Measurements from ENCODE around the gene CNP. TPM values are rescaled to one million over a fixed set of nuclear protein-coding genes. Genes with fewer than 3 reads are reported as not detected.

The CNP gene
- total and polyA plus RNA-seq, 2 of the 8 experiments (the other 6 are each of a cell fraction or from before 2014, with no cell fraction given): 21.9 to 60.6 TPM

GRCh38 chr17:41977991-41978390, 11.4 kb downstream of the CNP start:
- H3K14ac ChIP-seq (ENCODE audit: insufficient read length): no peak overlapping the region
- 93% methylated on average over 4 of the region's 4 CpGs; no CpG with 5 or more reads in 1 of the 2 experiments for WGBS, 2 experiments (ENCODE audit: extremely low coverage in 1 of 2, insufficient coverage in 1 of 2, insufficient read length in 1 of 2, insufficient replicate concordance in 2 of 2, low coverage in 1 of 2, low lambda C conversion rate in 2 of 2, missing lambda C conversion rate in 1 of 2)
- H3K4me2 ChIP-seq (ENCODE audit: insufficient read depth in 1 of 2, low read depth in 2 of 2, low read length in 2 of 2): no peak overlapping the region
- no peak overlapping the region for H3K18ac ChIP-seq (ENCODE audit: extremely low read depth, low read length)
- no peak overlapping the region for H3K23ac ChIP-seq (ENCODE audit: insufficient read length)
- CTCF ChIA-PET (ENCODE audit: partially characterized antibody): interaction anchor here (6.5 kb wide), 1 partner anchor 14 kb away, joined by 60 read pairs; the partner anchor contains the start of gene CNP
- H3K4ac ChIP-seq (replicated peaks; ENCODE audit: insufficient read length, low read depth, low read length): no peak overlapping the region
- no peak overlapping the region for H2BK120ac ChIP-seq (replicated peaks; ENCODE audit: low read depth, low read length)
- no peak overlapping the region for H3K9ac ChIP-seq (replicated peaks in 1 of 4; ENCODE audit: extremely low read depth in 1 of 4, low read depth in 3 of 4, low read length in 3 of 4)
- H3K36me3 ChIP-seq (ENCODE audit: control insufficient read depth in 2 of 4, insufficient read depth in 4 of 4, low read length in 3 of 4): peaks cover 41 to 86% (median 75%) of the 10 kb centered on the region in 4 experiments
- no peak overlapping the region for H2BK15ac ChIP-seq (ENCODE audit: low read length)
- no peak overlapping the region for H3K4me3 ChIP-seq (ENCODE audit: extremely low read depth in 1 of 4, insufficient read depth in 2 of 4, low read depth in 3 of 4, low read length in 4 of 4)
- H3K27ac ChIP-seq (ENCODE audit: low read depth, low read length): no peak overlapping the region
- H2AK5ac ChIP-seq (ENCODE audit: low read depth, low read length): no peak overlapping the region
- H2BK5ac ChIP-seq (ENCODE audit: low read depth, low read length): no peak overlapping the region
- H4K91ac ChIP-seq (replicated peaks; ENCODE audit: insufficient read length, low read length): no peak overlapping the region
- FAIRE-seq: no peak
- H3K9me3 ChIP-seq (ENCODE audit: insufficient read depth in 2 of 2, low read depth in 1 of 2, low read length in 1 of 2): no peaks in the 10 kb centered on the region
- H2BK12ac ChIP-seq (ENCODE audit: low read depth, low read length): no peak overlapping the region
- no peaks in the 10 kb centered on the region for H3K79me1 ChIP-seq (ENCODE audit: low read depth, low read length)
- no peak overlapping the region for H3K56ac ChIP-seq (replicated peaks; ENCODE audit: insufficient read length, low read depth, low read length)
- H3K79me2 ChIP-seq (ENCODE audit: control insufficient read depth in 1 of 2, insufficient read depth in 2 of 2, low read length in 2 of 2): no peaks in the 10 kb centered on the region
- H2AFZ ChIP-seq (ENCODE audit: low read length): no peak overlapping the region
- H2BK20ac ChIP-seq (ENCODE audit: low read length): no peak overlapping the region
- DNase-seq (ENCODE audit: low read depth in 1 of 2, low spot score in 2 of 2): no peak
- H3K27me3 ChIP-seq (replicated peaks in 1 of 4; ENCODE audit: control insufficient read depth in 3 of 4, extremely low read depth in 1 of 4, insufficient read depth in 3 of 4, low read length in 3 of 4): no peaks in the 10 kb centered on the region
- H3K4me1 ChIP-seq (replicated peaks in 1 of 4; ENCODE audit: control insufficient read depth in 3 of 4, insufficient read depth in 4 of 4, low read length in 3 of 4): no peaks in the 10 kb centered on the region
- no peaks in the 10 kb centered on the region; the same call in 1 of the 2 replicates for H3K23me2 ChIP-seq (ENCODE audit: low read depth, low read length)
- H4K20me1 ChIP-seq (replicated peaks in 1 of 2; ENCODE audit: control insufficient read depth in 1 of 2, insufficient read depth in 2 of 2, low read length in 2 of 2): peaks cover under 1 to 5% of the 10 kb centered on the region in 2 experiments
- H4K8ac ChIP-seq (ENCODE audit: extremely low read depth, insufficient read depth, low read length): no peak overlapping the region
- H4K5ac ChIP-seq (ENCODE audit: insufficient read length, low read depth, low read length): no peak overlapping the region
- POLR2A ChIA-PET (ENCODE audit: partially characterized antibody): interaction anchor here (1.0 to 4.5 kb wide), 3 partner anchors 11 to 42 kb away, joined by 3 to 32 read pairs (median 15); partner anchors contain the start of genes CNP, DNAJC7 and NKIRAS2
- TF ChIP-seq NANOG (IDR thresholded peaks at IDR 0.05; ENCODE audit: insufficient read depth, low read depth, low read length, poor library complexity, severe bottlenecking) (no peak), KDM1A (IDR thresholded peaks at IDR 0.05; ENCODE audit: borderline replicate concordance, low read length) (no peak), SIN3A (conservative IDR thresholded peaks at IDR 0.05 in 1 of 2, IDR thresholded peaks at IDR 0.05 in 1 of 2; ENCODE audit: low read depth in 1 of 2, low read length in 2 of 2) (no peak), USF2 (IDR thresholded peaks at IDR 0.05; ENCODE audit: low read length) (no peak), BRCA1 (IDR thresholded peaks at IDR 0.05; ENCODE audit: low read depth, low read length) (no peak), TAF7 (optimal IDR thresholded peaks at IDR 0.05; ENCODE audit: borderline replicate concordance, low read depth, low read length) (no peak), SAP30 (IDR thresholded peaks at IDR 0.05; ENCODE audit: insufficient read depth, insufficient replicate concordance, low read length) (no peak), BACH1 (IDR thresholded peaks at IDR 0.05; ENCODE audit: low read length) (no peak), EGR1 (IDR thresholded peaks at IDR 0.05; ENCODE audit: borderline replicate concordance, low read depth, low read length) (no peak), EP300 (IDR thresholded peaks at IDR 0.05; ENCODE audit: borderline replicate concordance in 1 of 2, low read depth in 2 of 2, low read length in 2 of 2) (no peak), RBBP5 (IDR thresholded peaks at IDR 0.05; ENCODE audit: borderline replicate concordance, low read depth, low read length) (no peak)

Data from H1 (cell line).